A172 (cell line): ENCODE measurements around the gene CDH13. TPM values are rescaled to one million over a fixed set of nuclear protein-coding genes. Genes with fewer than 3 reads are reported as not detected.

Experiments
- DNase-seq: peaks from one replicate; pipeline ENCODE4 v3.0.0-alpha.2; 2015; ENCODE audit warnings: low spot score
- total RNA-seq: library from RNA; depleted of rRNA; stranded (reverse); fragments of >200 nt; shearing (Covaris generic); gene quantifications from 2 replicates; pipeline ENCODE4 v1.2.3, GENCODE V29; 2014

CDH13 gene
- total RNA-seq, 1 experiment from 2014 or later = 158 TPM

DNA sequence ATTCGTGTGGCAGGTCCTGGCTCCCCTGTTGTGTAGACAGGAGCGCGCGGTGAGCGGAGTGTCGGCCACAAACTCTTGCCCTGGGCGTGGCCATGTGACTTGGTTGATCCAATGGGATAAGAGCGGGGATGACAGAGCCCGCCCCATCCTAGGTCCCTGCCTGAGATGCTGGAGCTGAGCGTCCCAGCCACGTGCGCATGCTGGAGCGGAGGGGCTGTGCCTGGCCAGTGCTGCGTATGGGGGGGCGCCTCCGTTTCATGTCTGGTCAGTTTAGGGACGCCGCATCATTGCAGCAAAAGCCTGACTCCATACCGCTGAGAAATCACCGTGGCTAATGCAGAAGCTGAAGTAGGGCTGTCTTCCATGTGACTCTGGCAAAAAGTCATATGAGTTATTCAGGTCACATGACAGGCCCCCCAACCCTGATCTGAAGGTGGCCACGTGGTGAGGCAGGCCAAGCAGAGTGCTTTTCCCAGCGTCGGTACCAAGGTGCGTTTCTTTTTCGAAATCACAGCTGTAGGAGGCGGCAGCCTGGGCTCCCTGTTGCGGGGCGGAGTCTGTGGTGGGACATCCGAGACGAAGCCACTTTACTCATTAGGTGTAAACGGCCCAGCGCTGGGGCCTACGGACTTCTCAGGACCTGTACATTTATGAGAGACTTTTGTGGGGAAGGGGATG lies 1203.5 kb downstream of the CDH13 start:
- DNase-seq = no peak

DNA sequence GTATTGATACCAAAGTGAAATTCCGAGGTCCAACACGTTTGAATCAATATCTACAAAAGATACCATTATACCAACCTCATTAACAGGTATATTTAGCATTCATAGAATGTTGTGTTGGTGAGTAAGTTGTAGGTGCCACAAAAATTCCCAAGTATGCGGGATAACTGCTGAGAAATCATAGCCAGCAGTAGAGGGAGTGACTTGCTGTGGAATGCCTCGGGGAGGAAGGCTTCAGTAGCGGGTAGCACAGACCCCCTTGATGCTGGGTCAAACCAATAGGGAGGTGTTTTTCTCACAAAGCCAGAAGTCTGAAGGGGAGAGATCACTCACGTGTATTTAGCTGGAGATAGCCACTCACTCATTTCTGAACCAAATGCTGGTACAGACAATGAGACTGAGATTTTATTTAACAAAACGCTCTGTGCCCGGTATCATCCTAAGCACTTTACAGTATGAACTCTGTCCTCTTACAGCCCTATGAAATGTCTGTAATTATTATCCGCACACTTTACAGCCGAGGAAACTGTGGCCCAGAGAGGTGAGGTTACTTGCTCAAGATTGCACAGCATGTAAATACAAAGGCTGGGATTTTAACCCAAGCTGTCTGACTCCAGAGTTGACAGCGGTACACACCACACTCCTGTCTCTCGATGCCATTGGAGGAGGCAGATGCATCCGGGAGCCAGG lies 1204.1 kb downstream of the CDH13 start:
- DNase-seq = no peak

DNA sequence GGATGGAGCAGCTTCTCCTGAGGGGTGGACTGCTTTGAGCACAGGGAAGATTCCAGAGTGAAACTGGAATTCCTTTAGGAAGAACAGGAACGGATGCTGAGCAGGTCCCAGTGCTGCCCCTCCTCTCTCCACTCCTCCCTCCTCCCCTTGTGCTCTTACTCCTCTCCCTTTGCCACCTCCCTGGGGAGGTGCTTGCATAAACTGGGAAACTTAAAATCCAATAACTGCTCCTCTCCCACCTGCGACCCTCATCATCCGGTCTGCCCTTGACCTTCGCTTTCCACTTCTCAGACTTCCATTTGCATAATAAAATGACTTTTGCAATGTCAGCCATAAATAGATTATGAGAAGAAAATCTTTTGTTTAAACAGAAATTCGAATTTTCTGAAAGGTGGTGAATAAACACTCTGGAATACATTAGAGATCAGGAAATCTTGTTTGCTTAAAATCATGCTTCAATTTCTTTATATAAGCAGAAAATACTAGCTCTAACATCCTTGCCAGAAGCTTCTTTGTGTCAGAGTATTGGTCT lies 1204.8 kb downstream of the CDH13 start:
- DNase-seq = no peak

DNA sequence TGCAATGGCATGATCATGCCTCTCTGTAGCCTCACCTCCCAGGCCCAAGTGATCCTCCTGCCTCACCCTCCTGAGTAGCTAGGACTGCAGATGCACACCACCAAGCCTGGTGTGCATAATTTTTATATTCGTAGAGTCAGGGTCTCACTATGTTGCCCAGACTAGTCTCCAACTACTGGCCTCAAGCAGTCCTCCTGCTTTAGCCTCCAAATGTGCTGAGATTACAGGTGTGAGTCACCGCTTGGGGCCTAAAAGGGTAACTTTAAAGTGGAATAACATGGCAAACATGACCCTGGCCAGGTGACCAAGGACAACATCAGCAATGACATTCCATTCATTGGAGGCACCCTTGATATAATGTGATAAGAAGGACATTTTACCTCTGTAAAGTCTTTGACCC lies 1207.2 kb downstream of the CDH13 start:
- no peak for DNase-seq

DNA sequence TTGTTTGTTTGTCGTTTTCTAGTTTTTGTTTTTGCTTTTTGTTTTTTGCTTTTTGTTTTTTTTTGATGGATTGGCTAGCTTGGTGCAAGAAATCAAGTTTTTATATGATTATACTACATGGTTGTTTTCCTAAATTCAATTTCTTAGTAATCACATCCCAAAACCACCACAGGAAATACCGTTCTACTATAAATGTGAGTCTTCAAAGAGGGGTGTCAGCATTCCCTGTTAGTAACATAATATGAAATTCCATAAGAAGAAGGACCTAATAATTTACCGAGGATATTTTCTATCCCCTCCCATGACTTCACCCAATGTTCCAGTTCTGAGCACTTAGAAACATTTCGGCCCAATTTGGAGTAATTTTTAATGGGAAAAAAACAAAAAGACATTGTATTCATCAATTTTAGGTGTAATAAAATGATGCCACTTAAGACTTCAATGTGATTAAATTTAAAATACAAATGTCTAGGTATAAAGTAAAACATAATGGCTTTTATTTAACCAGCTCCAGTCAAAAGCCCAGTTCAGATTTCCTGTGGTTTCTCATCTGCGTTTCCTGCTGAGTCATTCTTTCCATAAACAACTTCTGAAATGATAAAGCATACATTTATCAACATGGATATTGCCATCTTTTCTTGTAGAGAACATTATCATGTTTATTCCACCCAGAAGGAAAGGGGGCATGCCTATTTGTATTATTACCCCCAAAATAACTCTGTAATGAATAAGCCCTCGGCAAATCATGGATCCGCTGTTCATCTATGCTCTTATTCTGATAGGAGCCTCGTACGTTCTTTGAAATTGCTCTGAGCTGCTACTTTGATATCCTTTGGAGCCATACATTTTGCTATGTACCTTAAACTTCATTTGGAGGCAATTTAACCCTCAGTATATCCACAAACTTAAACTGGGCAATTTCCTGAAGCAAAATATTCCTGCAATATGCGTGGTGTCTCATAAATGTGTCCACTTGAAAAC lies 1209.1 kb downstream of the CDH13 start:
- DNase-seq = peak; percentile 68

DNA sequence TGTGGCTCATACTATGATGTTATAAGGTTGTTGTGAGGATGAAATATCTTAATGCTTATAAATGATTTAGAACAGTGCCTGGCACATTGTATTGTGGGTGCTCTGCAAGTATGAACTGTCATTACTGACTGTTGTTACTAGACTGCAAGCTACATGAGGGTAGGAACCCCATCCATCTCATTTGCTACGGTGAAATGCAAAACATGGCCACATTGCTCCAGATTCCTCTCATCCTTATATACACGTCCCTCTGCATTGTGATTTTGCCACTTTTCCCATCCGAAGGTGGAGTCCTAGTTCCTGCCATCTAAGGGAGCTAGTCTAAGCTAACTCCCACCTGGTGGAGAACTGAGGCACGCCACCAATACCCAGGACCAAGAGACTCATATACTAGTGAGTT lies 1210.8 kb downstream of the CDH13 start:
- DNase-seq = no peak

DNA sequence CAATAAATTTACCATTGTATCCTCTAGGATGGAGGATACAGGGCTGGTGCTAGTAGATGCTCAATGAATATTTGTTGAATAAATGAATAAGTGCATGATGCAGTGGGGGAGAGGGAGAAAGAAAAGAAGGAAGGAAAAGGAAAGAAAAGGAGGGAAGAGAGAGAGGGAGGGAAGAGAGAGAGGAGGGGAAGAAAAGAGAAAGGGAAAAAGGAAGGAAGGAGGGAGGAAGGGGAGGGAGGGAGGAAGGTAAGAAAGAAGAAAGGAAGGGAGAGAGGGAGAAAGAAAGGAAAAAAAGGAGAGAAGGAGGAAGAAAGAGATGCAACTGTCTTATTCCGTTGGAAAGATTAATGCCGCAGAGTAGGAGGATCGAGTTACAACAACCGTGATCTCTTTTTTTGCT lies 1211.4 kb downstream of the CDH13 start:
- no peak for DNase-seq

DNA sequence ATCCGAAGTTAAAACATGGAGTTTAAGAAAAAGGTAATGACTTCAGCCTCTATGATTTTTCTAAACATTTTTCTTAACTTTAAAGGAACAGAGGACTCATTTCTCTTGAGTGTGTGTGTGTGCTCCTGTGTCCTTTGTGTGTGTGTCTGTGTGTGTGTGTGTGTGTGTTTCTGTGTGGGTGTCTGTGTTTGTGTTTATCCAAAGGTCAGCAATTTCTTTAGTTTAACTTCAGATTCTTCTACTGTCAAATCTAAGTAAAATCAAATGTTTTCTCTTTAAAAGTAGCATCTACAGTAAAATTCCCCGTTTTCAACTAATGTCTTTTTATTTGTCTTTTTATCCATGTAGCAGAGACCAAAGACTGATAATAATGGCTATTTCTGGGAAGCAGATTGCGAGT lies 1212.8 kb downstream of the CDH13 start:
- no peak for DNase-seq

DNA sequence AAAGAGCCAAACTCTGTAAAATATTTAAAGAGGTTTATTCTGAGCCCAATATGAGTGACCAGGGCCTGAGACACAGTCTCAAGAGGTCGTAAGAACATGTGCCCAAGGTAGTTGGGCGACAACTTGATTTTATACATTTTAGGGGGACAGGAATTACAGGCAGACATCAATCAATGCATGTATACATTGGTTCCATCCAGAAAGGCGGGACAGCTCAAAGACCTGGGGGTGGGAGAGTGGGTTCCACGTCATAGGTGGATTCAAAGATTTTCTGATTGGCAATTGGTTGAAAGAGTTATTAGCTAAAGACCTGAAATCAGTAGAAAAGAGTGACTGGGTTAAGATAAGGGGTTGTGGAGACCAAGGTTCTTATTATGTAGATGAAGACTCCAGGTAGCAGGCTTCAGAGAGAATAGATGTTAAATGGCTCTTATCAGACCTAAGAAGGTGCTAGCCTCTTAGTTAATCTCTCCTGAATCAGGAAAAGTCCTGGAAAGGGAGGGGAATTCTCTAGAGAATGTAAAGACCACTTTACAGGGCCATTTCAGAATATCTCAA lies 1213.4 kb downstream of the CDH13 start:
- DNase-seq = no peak

DNA sequence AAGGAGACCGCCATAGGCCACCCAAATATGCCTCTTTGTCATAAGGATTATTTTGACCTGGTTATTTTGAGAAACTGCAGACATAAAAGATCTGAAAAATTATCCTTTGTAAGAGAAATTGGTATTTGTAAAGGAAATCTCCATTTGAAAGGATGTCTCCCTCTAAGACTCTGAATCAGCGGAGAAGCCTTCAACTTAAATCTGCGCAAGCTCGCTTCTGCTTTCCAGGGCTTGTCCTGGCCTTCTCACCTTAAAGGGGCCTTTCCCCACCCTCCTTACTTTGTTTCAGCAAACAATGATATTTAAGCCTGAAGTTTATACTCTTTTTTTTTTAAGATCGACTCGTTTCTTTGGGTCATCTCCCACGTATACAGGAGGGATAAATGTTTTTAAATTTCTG lies 1215.5 kb downstream of the CDH13 start:
- DNase-seq = no peak

DNA sequence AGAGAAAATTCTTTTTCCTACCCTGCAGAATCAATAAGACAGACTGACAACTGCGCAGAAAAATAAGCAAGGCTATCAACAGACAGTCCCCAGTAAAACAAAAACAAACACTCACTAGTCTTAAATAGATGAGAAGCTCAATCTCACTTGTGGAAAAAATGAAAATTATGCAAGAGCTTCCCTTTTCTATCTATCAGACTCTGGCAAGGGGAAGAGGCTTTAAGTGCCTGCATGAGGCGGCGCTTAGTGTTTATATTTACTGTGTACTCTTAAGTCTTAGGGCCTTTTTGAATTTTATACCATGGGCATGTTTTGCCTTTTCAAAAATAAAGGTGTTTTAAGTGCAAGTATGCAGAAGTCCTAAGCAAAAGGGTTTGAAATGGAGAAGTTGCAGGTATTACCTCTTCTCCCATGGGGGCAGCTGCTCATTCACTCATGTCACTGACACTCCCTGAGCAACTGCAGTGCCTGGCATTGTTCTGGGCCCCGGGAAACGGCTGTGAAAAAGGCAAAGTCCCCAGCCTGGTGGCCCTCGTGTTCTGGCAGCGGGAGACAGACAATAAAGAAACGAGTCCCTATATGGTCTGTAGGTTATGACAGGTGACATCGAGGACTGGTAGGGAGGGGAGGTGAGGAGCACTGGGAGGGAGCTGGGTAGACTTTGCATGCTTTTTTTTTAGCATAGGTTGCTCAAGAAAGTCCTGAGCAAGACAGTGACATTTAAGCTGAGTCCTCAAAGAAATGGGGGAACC lies 1216.2 kb downstream of the CDH13 start:
- DNase-seq = no peak

DNA sequence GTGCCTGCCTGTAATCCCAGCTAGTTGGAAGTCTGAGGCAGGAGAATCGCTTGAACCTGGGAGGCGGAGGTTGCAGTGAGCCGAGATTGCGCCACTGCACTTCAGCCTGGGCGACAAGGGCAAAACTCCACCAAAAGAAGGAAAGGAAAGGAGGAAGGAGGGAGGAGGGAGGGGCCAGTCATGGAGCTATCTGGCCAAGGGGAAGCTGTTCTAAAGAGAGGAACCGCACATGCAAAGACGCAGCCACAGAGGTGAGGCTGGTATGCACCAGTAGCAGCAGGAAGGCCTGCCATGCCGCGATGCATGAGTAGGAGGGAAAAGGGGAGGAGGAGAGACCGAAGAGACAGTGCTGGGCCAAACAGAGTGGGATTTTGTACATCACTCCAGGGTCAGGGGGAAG lies 1216.9 kb downstream of the CDH13 start:
- no peak for DNase-seq

DNA sequence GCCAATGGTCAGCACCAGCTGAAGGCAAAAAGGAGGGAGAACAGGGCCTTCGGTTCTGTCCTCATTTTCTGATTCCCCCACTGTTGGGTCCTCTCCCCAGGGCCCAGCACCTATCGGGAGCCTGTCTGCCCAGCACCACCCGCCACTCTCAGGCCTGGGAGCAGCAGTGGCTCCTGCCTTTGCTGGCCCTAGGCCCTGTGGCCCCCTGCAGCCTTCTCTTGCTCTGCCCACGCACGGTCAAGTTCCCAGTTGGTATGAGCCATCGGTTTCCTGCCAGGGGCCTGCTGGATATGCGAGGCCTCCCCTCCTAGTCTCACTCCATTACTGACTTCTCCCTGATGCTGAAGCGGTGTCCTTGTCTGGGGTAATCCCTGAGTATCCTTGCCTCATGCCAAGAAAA lies 1218.5 kb downstream of the CDH13 start:
- DNase-seq = no peak

DNA sequence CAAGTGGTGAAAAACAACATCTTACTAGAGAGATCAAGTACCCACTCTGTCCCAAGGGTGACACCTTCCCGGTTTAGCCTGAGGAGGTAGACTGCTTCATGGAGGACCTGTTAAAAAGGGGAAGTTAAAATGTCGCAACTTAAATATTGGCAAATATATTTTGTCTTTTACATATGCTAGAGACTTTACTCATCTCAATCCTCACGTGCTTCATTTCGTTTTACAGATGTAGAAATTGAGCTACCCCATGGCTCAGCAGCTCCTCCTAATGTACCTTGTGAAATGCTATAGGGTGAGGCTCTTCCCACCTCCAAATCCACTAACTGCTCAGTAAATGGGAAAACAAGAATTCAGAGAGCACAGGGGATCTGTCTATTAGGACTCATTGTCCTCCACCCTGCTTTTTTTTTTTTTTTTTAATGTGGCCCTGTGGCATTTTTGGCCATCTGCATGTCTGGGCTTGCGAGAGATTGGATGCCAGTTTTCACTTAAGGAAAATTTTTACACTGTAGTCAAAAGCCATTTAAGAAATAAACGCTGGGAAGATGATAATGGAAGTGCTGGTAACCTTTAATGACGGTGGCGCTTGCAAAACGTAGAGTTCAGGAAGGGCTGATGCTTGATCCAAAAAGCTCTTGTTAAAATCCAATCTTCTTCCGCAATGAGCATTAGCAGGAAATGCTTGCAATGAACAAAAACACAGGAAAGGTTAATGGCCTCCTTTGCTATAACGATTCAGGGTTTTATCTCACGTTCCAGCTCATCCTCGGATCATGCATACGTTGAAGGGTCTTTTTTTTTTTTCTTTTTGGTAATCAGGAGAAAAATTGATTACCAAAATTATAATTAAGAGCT lies 1220.8 kb downstream of the CDH13 start:
- DNase-seq = no peak

DNA sequence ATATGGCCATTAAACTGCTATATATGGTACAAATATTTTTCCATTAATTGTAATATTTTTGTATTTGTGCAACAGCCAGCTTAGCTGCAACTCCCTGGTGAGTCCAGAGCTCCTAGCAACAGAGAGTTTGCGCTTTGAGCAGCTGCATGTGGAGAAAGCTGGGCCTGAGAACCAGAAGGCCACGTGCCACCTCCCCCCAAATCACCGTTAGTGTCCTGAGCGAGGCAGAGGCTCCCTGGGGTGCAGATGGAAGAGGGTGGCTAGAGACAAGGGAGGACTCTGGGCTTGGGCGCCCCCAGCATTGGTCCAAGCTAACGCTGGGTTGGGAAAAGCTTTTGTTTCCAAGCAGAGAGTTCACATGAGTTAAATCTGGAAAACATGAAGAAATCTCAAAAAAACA lies 1222.7 kb downstream of the CDH13 start:
- no peak for DNase-seq
